HepG2 (cell line): ENCODE data around the gene EXTL1. TPM values are rescaled to one million over a fixed set of nuclear protein-coding genes. Genes with fewer than 3 reads are reported as not detected.
A peak's percentile ranks its signal among the peaks of the same experiment; 100 is the strongest.

ENCODE experiments used
- ATF5 ChIP-seq: sonication (generic); formaldehyde crosslinking; IDR thresholded peaks from 2 replicates; pipeline ENCODE4 v1.4.0; 2020; ENCODE audit warnings: mild to moderate bottlenecking, low read depth, missing genetic modification reagents
- BCL3 ChIP-seq: sonication (generic); formaldehyde crosslinking; IDR thresholded peaks from 2 replicates; pipeline ENCODE4 v1.5.1; 2020; ENCODE audit warnings: mild to moderate bottlenecking, missing genetic modification reagents, moderate library complexity
- GTF3A ChIP-seq: sonication (generic); formaldehyde crosslinking; conservative IDR thresholded peaks from 2 replicates; pipeline ENCODE4 v1.4.0; 2020; ENCODE audit warnings: mild to moderate bottlenecking, missing genetic modification reagents
- KAT8 ChIP-seq: IDR thresholded peaks from 2 replicates; pipeline ENCODE4 v1.6.1; 2016; ENCODE audit warnings: missing genetic modification reagents, missing compliant biosample characterization
- MYNN ChIP-seq: sonication (generic); formaldehyde crosslinking; IDR thresholded peaks from 2 replicates; pipeline ENCODE4 v1.4.0; 2020; ENCODE audit warnings: mild to moderate bottlenecking, low read depth, missing genetic modification reagents
- PTBP1 ChIP-seq: fragments of 200-400 bp; formaldehyde crosslinking; IDR thresholded peaks from 2 replicates; pipeline ENCODE4 v1.6.1; 2018; ENCODE audit warnings: low read length, low read depth; ENCODE audit not compliant: poor library complexity, severe bottlenecking
- RXRA ChIP-seq: sonication (generic); formaldehyde crosslinking; IDR thresholded peaks from 2 replicates; pipeline ENCODE4 v1.5.1; 2020; ENCODE audit warnings: missing genetic modification reagents
- SIN3A ChIP-seq: IDR thresholded peaks from 2 replicates; pipeline ENCODE4 v1.6.1; 2011; ENCODE audit warnings: low read depth, mild to moderate bottlenecking, control low read depth, low read length, borderline replicate concordance
- SP140L ChIP-seq: sonication (generic); formaldehyde crosslinking; IDR thresholded peaks from 2 replicates; pipeline ENCODE4 v1.4.0; 2020; ENCODE audit warnings: missing genetic modification reagents, borderline replicate concordance
- SP5 ChIP-seq: IDR thresholded peaks from 2 replicates; pipeline ENCODE4 v1.6.1; 2016; ENCODE audit warnings: low read depth, borderline replicate concordance
- THAP7 ChIP-seq: sonication (generic); formaldehyde crosslinking; IDR thresholded peaks from 2 replicates; pipeline ENCODE4 v1.8.1; 2023; ENCODE audit warnings: mild to moderate bottlenecking, missing genetic modification reagents
- THAP9 ChIP-seq: sonication (generic); formaldehyde crosslinking; IDR thresholded peaks from 2 replicates; pipeline ENCODE4; 2020; ENCODE audit warnings: missing genetic modification reagents, mild to moderate bottlenecking, borderline replicate concordance
- ZBED4 ChIP-seq: sonication (generic); formaldehyde crosslinking; IDR thresholded peaks from 2 replicates; pipeline ENCODE4 v1.4.0; 2020; ENCODE audit warnings: missing genetic modification reagents, borderline replicate concordance
- ZBTB7B ChIP-seq: sonication (generic); formaldehyde crosslinking; IDR thresholded peaks from 2 replicates; pipeline ENCODE4 v1.4.0; 2020; ENCODE audit warnings: missing genetic modification reagents
- ZNF121 ChIP-seq: sonication (generic); formaldehyde crosslinking; IDR thresholded peaks from 2 replicates; pipeline ENCODE4 v1.5.0; 2020; ENCODE audit warnings: mild to moderate bottlenecking, missing genetic modification reagents
- ZNF75D ChIP-seq: sonication (generic); formaldehyde crosslinking; IDR thresholded peaks from 2 replicates; pipeline ENCODE4 v1.8.1; 2023; ENCODE audit warnings: missing genetic modification reagents, mild to moderate bottlenecking, borderline replicate concordance
- polyA plus RNA-seq, 8 experiments: library from polyadenylated mRNA; depleted of rRNA in 3 of 8; stranded (reverse) in 7 of 8; unstranded in 1 of 8; fragments of >200 nt; fragmentation: Illumina TruSeq in 4 of 8; extraction: Trizol in 4 of 8; gene quantifications; 2 replicates each; pipeline versions ENCODE4 v1.2.1 to v1.2.3, GENCODE V29; 2011 to 2016; ENCODE audit warnings: low read depth in 4 of 8, missing spikeins in 1 of 8, mixed read lengths in 1 of 8; ENCODE audit not compliant: insufficient read depth in 1 of 8
- total RNA-seq, 5 experiments: library from RNA; depleted of rRNA; stranded (reverse); fragments of >200 nt; fragmentation: Illumina TruSeq; extraction: Trizol; gene quantifications; 2 replicates each; pipeline ENCODE4 v1.2.3, GENCODE V29; 2016; ENCODE audit warnings: low read depth in 1 of 5

The EXTL1 gene
- total and polyA plus RNA-seq, 2 of the 13 experiments (the other 11 are each of a cell fraction or from before 2014, with no cell fraction given): 0.35 to 1.0 TPM

- peak; percentile 71 for TF ChIP-seq THAP9 (CRISPR knock-in tag)
- 0 out of 2 replicates have a peak, but pooled peaks have one; percentile 7 for TF ChIP-seq ZNF121
- peak; percentile 49 for TF ChIP-seq KAT8 (CRISPR knock-in tag)
- TF ChIP-seq PTBP1: no peak
- peak; percentile 37; the same call in 1 of the 2 replicates for TF ChIP-seq ZBED4
- peak; percentile 95 for TF ChIP-seq ZBTB7B (CRISPR knock-in tag)
- TF ChIP-seq ATF5: peak; percentile 51
- 0 out of 2 replicates have a peak, but pooled peaks have one; percentile 31 for TF ChIP-seq MYNN (CRISPR knock-in tag)
- 0 out of 2 replicates have a peak, but pooled peaks have one; percentile 27 for TF ChIP-seq SIN3A
- TF ChIP-seq ZNF75D (CRISPR knock-in tag): no peak
- TF ChIP-seq RXRA: peak; percentile 53
- TF ChIP-seq THAP7 (CRISPR knock-in tag): peak; percentile 63; the same call in 1 of the 2 replicates
- no peak for TF ChIP-seq SP140L (CRISPR knock-in tag)
- TF ChIP-seq SP5 (CRISPR knock-in tag): peak; percentile 17; the same call in 1 of the 2 replicates
- TF ChIP-seq BCL3: no peak
- no peak for TF ChIP-seq GTF3A (CRISPR knock-in tag)
Measured at GRCh38 chr1:26035203-26035958, 13.8 kb downstream of the EXTL1 start (continued).
